HEK293 (cell line): ENCODE data around the gene ESRRG.

Source experiments
- CTCF ChIA-PET: fragments of 350-600 bp; formaldehyde crosslinking; extraction: SDS; loops from one replicate; lab custom pipeline; 2021; ENCODE audit warnings: antibody characterized with exemption; lab: Yijun Ruan, JAX
- POLR2A ChIA-PET: fragments of 300-600 bp; formaldehyde crosslinking; extraction: SDS; loops from one replicate; lab custom pipeline; 2020; ENCODE audit warnings: antibody characterized with exemption, inconsistent platforms; lab: Yijun Ruan, JAX
- H3K27ac ChIP-seq: fragments of 200-500 bp; sonication (Bioruptor generic); 2 replicates; pipeline ENCODE4 v1.5.1; 2014; ENCODE audit warnings: low read depth, low read length, control low read depth, inconsistent platforms; ENCODE audit errors: extremely low read depth
- H3K36me3 ChIP-seq, 2 experiments: fragments of 200-500 bp in 1 of 2; sonication (Bioruptor generic) in 1 of 2; 1 replicate in 1 of 2; 2 replicates in 1 of 2; pipeline ENCODE4 v1.5.1; 2014 to 2017; ENCODE audit warnings: inconsistent platforms in 2 of 2, low read length in 2 of 2; ENCODE audit not compliant: control insufficient read depth in 2 of 2, insufficient read depth in 1 of 2
- H3K4me1 ChIP-seq: fragments of 200-500 bp; sonication (Bioruptor generic); 2 replicates; pipeline ENCODE4 v1.5.1; 2014; ENCODE audit warnings: mild to moderate bottlenecking, low read length, inconsistent platforms; ENCODE audit not compliant: control insufficient read depth, insufficient read depth
- H3K4me3 ChIP-seq: 2 replicates; pipeline ENCODE4 v1.5.1; 2011; ENCODE audit warnings: low read depth, mild to moderate bottlenecking, control low read depth, low read length, moderate library complexity
- H3K9me3 ChIP-seq: fragments of 200-500 bp; sonication (Bioruptor generic); 2 replicates; pipeline ENCODE4 v1.5.1; 2014; ENCODE audit warnings: low read depth, low read length, inconsistent platforms; ENCODE audit not compliant: control insufficient read depth, insufficient read depth
- HOXA7 ChIP-seq: sonication (generic); formaldehyde crosslinking; IDR thresholded peaks from 2 replicates; pipeline ENCODE4 v1.8.1; 2022; ENCODE audit warnings: missing genetic modification reagents, borderline replicate concordance
- PRDM2 ChIP-seq: fragments of 450-650 bp; formaldehyde crosslinking; IDR thresholded peaks from 2 replicates; pipeline ENCODE4 v1.5.1; 2016; ENCODE audit warnings: missing biosample characterization, missing genetic modification characterization, borderline replicate concordance
- SP7 ChIP-seq: fragments of 450-650 bp; formaldehyde crosslinking; IDR thresholded peaks from 2 replicates; pipeline ENCODE4 v1.5.1; 2016; ENCODE audit warnings: missing biosample characterization, missing genetic modification characterization
- ZBTB1 ChIP-seq: fragments of 450-650 bp; formaldehyde crosslinking; IDR thresholded peaks from 2 replicates; pipeline ENCODE4 v1.5.1; 2016; ENCODE audit warnings: missing biosample characterization, missing genetic modification characterization
- ZBTB11 ChIP-seq: fragments of 450-650 bp; formaldehyde crosslinking; conservative IDR thresholded peaks from 2 replicates; pipeline ENCODE4 v1.5.1; 2016; ENCODE audit warnings: low read depth, missing biosample characterization, missing genetic modification characterization
- ZBTB48 ChIP-seq: fragments of 450-650 bp; formaldehyde crosslinking; IDR thresholded peaks from 2 replicates; pipeline ENCODE4 v1.5.1; 2016; ENCODE audit warnings: missing biosample characterization, missing genetic modification characterization
- ZBTB6 ChIP-seq: fragments of 450-650 bp; formaldehyde crosslinking; IDR thresholded peaks from 2 replicates; pipeline ENCODE4 v1.5.1; 2017; ENCODE audit warnings: missing biosample characterization, missing genetic modification characterization
- ZFP3 ChIP-seq: fragments of 450-650 bp; formaldehyde crosslinking; IDR thresholded peaks from 2 replicates; pipeline ENCODE4 v1.5.1; 2016; ENCODE audit warnings: low read depth, missing biosample characterization, missing genetic modification characterization
- ZNF112 ChIP-seq: fragments of 450-650 bp; formaldehyde crosslinking; IDR thresholded peaks from 2 replicates; pipeline ENCODE4 v1.5.0; 2017; ENCODE audit warnings: missing biosample characterization, missing genetic modification characterization
- ZNF133 ChIP-seq: fragments of 450-650 bp; formaldehyde crosslinking; IDR thresholded peaks from 2 replicates; pipeline ENCODE4 v1.5.1; 2016; ENCODE audit warnings: missing biosample characterization, missing genetic modification characterization
- ZNF169 ChIP-seq: fragments of 450-650 bp; formaldehyde crosslinking; IDR thresholded peaks from 2 replicates; pipeline ENCODE4 v1.5.1; 2016; ENCODE audit warnings: missing biosample characterization, missing genetic modification characterization
- ZNF214 ChIP-seq: fragments of 450-650 bp; formaldehyde crosslinking; IDR thresholded peaks from 2 replicates; pipeline ENCODE4 v1.5.1; 2017; ENCODE audit warnings: missing biosample characterization, mild to moderate bottlenecking, missing genetic modification characterization, borderline replicate concordance
- ZNF311 ChIP-seq: fragments of 450-650 bp; formaldehyde crosslinking; IDR thresholded peaks from 2 replicates; pipeline ENCODE4 v1.5.1; 2017; ENCODE audit warnings: missing biosample characterization, missing genetic modification characterization, borderline replicate concordance
- ZNF433 ChIP-seq: fragments of 450-650 bp; formaldehyde crosslinking; IDR thresholded peaks from 2 replicates; pipeline ENCODE4 v1.5.1; 2016; ENCODE audit warnings: missing biosample characterization, missing genetic modification characterization, low read depth
- ZNF48 ChIP-seq: fragments of 450-650 bp; formaldehyde crosslinking; IDR thresholded peaks from 2 replicates; pipeline ENCODE4 v1.5.1; 2016; ENCODE audit warnings: missing biosample characterization, missing genetic modification characterization
- ZNF544 ChIP-seq: fragments of 450-650 bp; formaldehyde crosslinking; IDR thresholded peaks from 2 replicates; pipeline ENCODE4 v1.5.0; 2017; ENCODE audit warnings: missing biosample characterization, missing genetic modification characterization
- ZNF561 ChIP-seq: fragments of 450-650 bp; IDR thresholded peaks from 2 replicates; pipeline ENCODE4 v1.5.1; 2018; ENCODE audit warnings: missing biosample characterization, missing genetic modification characterization, borderline replicate concordance
- ZNF580 ChIP-seq: fragments of 450-650 bp; formaldehyde crosslinking; IDR thresholded peaks from 2 replicates; pipeline ENCODE4 v1.5.1; 2016; ENCODE audit warnings: missing biosample characterization, missing genetic modification characterization
- ZNF626 ChIP-seq: fragments of 450-650 bp; sonication (Bioruptor Pico); formaldehyde crosslinking; IDR thresholded peaks from 2 replicates; pipeline ENCODE4 v1.5.1; 2018; ENCODE audit warnings: missing biosample characterization, missing genetic modification characterization, inconsistent platforms
- ZNF658 ChIP-seq: fragments of 450-650 bp; formaldehyde crosslinking; IDR thresholded peaks from 2 replicates; pipeline ENCODE4; 2016; ENCODE audit warnings: missing biosample characterization, missing genetic modification characterization

Gene ESRRG

GRCh38 chr1:216587715-216588114, 135.5 kb downstream of the ESRRG start:
- Histone ChIP-seq H3K36me3 (no peaks in the 10 kb centered on the region), H3K4me3 (no peak overlapping the region), H3K4me1 (no peaks in the 10 kb centered on the region), H3K9me3 (no peaks in the 10 kb centered on the region), H3K27ac (no peak overlapping the region)
- no peak for TF ChIP-seq ZNF169
- TF ChIP-seq ZBTB48: no peak
- no peak for TF ChIP-seq ZNF112 (tag by site-specific recombination)
- no peak for TF ChIP-seq ZNF214 (tag by site-specific recombination)
- no peak for TF ChIP-seq ZNF658 (tag by site-specific recombination)
- no peak for TF ChIP-seq ZNF544
- TF ChIP-seq ZNF580 (tag by site-specific recombination): no peak
- no peak for TF ChIP-seq ZBTB6 (tag by site-specific recombination)
- TF ChIP-seq ZBTB11: no peak
- TF ChIP-seq ZNF311 (tag by site-specific recombination): no peak
- no peak for TF ChIP-seq ZBTB1 (tag by site-specific recombination)
- no peak for TF ChIP-seq ZNF626 (tag by site-specific recombination)
- no peak for TF ChIP-seq ZNF48 (tag by site-specific recombination)
- no peak for TF ChIP-seq ZNF561 (tag by site-specific recombination)
- no peak for TF ChIP-seq SP7 (tag by site-specific recombination)
- TF ChIP-seq HOXA7: no peak
- no peak for TF ChIP-seq ZNF133 (tag by site-specific recombination)
- TF ChIP-seq PRDM2 (tag by site-specific recombination): no peak
- no peak for TF ChIP-seq ZNF433 (tag by site-specific recombination)
- TF ChIP-seq ZFP3 (tag by site-specific recombination): no peak
- ChIA-PET POLR2A (no interaction called here), CTCF (interaction anchor here (0.7 kb wide), 1 partner anchor 17 kb away, joined by 3 read pairs; no protein-coding TSS in a partner anchor)
